Spleen (tissue), 11 donors: ENCODE results near the gene PRMT9. TPM values are rescaled to one million over a fixed set of nuclear protein-coding genes. Genes with fewer than 3 reads are reported as not detected.

Source experiments
- DNase-seq: peaks from one replicate; pipeline ENCODE4 v3.0.0-alpha.2; 2020
- H3K27ac ChIP-seq, 8 donors: fragments of 200-600 bp; sonication (generic) in 7 of 8; 1 replicate in 4 of 8; 2 replicates in 4 of 8; pipeline versions ENCODE4 v1.5.0 to v1.8.0; 2016 to 2021; ENCODE audit warnings: inconsistent platforms in 4 of 8, mild to moderate bottlenecking in 4 of 8, moderate library complexity in 1 of 8
- H3K27me3 ChIP-seq, 7 donors: fragments of 200-600 bp; sonication (generic) in 6 of 7; replicated peaks in 1 of 7; 1 replicate in 4 of 7; 2 replicates in 3 of 7; pipeline versions ENCODE4 v1.5.0 to v1.8.0; 2016 to 2021; ENCODE audit warnings: inconsistent platforms in 3 of 7, mild to moderate bottlenecking in 1 of 7
- H3K36me3 ChIP-seq, 6 donors: fragments of 200-600 bp; sonication (generic) in 5 of 6; 1 replicate in 4 of 6; 2 replicates in 2 of 6; pipeline versions ENCODE4 v1.5.0 to v1.8.0; 2016 to 2021; ENCODE audit warnings: inconsistent platforms in 2 of 6
- H3K4me1 ChIP-seq, 6 donors: fragments of 200-600 bp; sonication (generic) in 5 of 6; 1 replicate in 3 of 6; 2 replicates in 3 of 6; pipeline versions ENCODE4 v1.5.0 to v1.8.0; 2016 to 2021; ENCODE audit warnings: inconsistent platforms in 3 of 6
- H3K4me3 ChIP-seq, 8 donors: fragments of 200-600 bp; sonication (generic) in 7 of 8; 1 replicate in 4 of 8; 2 replicates in 4 of 8; pipeline versions ENCODE4 v1.5.0 to v1.8.0; 2016 to 2021; ENCODE audit warnings: inconsistent platforms in 4 of 8, mild to moderate bottlenecking in 4 of 8, moderate library complexity in 2 of 8
- H3K9me3 ChIP-seq, 8 donors: fragments of 200-600 bp; sonication (generic) in 7 of 8; 1 replicate in 4 of 8; 2 replicates in 4 of 8; pipeline versions ENCODE4 v1.5.0 to v1.8.0; 2016 to 2021; ENCODE audit warnings: inconsistent platforms in 4 of 8
- CTCF ChIP-seq, 11 experiments: fragments of 200-600 bp in 7 of 11; fragments of 450-650 bp in 4 of 11; sonication (generic) in 4 of 11; IDR thresholded peaks in 8 of 11; conservative IDR thresholded peaks in 3 of 11; 1 replicate in 7 of 11; 2 replicates in 4 of 11; pipeline versions ENCODE4 v1.4.0 to v1.8.0; 2016 to 2021; ENCODE audit warnings: antibody characterized with exemption in 11 of 11, inconsistent platforms in 4 of 11, mild to moderate bottlenecking in 1 of 11
- POLR2A ChIP-seq, 3 donors: fragments of 450-650 bp; IDR thresholded peaks; one replicate each; pipeline ENCODE4 v1.5.1; 2017; ENCODE audit warnings: antibody characterized with exemption in 3 of 3, mild to moderate bottlenecking in 1 of 3
- POLR2AphosphoS5 ChIP-seq, 3 donors: sonication (generic); formaldehyde crosslinking; IDR thresholded peaks; one replicate each; pipeline ENCODE4 v1.5.1; 2017; ENCODE audit warnings: antibody characterized with exemption in 3 of 3
- WGBS, 5 donors: extraction: QIAGEN DNeasy Blood & Tissue Kit in 3 of 5; methylation state at CpG; one replicate each; pipeline versions ENCODE4 v1.1.5 to v1.1.7; 2013 to 2018; 5-methylcytosine and 5-hydroxymethylcytosine counted together
- intact Hi-C: fragments of 100-400 bp; cut with DNase I; formaldehyde crosslinking; loops from one replicate; pipeline ENCODE4 v1.15.0; 2023; ENCODE audit warnings: low total_unique reads
- polyA plus RNA-seq, 3 donors: library from polyadenylated mRNA; stranded (reverse); fragments of 200-250 nt; gene quantifications; one replicate each; pipeline ENCODE4 v1.2.1, GENCODE V29; 2013
- total RNA-seq, 7 donors: library from RNA; depleted of rRNA in 3 of 7; stranded (reverse); fragments of >200 nt in 3 of 7; fragmentation: NEBNext Ultra II Directional in 4 of 7; extraction: Animal tissue kit (Norgen Biotek cat#: 25700) in 4 of 7; gene quantifications; one replicate each; pipeline versions ENCODE4 v1.1.0 to v1.2.1, GENCODE V29; 2016 to 2021
- donor health status: healthy with polysubstance abuse.
- donor health status: DM: no; HTN: no; CAD: no; lungs with moderate emphysema.
- donor health status: DM: no; HTN: no; CAD: no.
- donor health status: Bipolar disorder and iron deficiency.
- donor health status: healthy.
- donor health status: DM: no; HTN: no; CAD: no.
- donor health status: DM: yes; HTN: yes; CAD: no.

Gene PRMT9
- total and polyA plus RNA-seq, 10 donors = 2.9 to 11.2 (median 8.7) TPM

GRCh38 chr4:147723326-147723725 lies 39.4 kb upstream of the PRMT9 start:
- DNase-seq = no peak
- intact Hi-C loops = no loop called here
- 63 to 81% (median 73%) methylated on average over 5 of the region's 5 CpGs for WGBS, 5 donors
- Histone ChIP-seq H3K36me3 (no peaks in the 10 kb centered on the region), H3K27ac (no peak overlapping the region), H3K27me3 (no peaks in the 10 kb centered on the region), H3K9me3 (no peaks in the 10 kb centered on the region), H3K4me1 (no peaks in the 10 kb centered on the region), H3K4me3 (no peak overlapping the region)
- TF ChIP-seq POLR2A (IDR thresholded peaks at IDR 0.05) (no peak), POLR2AphosphoS5 (IDR thresholded peaks at IDR 0.05) (no peak), CTCF (IDR thresholded peaks at IDR 0.05 in 8 of 11, conservative IDR thresholded peaks at IDR 0.05 in 3 of 11) (no peak)

GRCh38 chr4:147717878-147718277 lies 33.9 kb upstream of the PRMT9 start:
- no peak for DNase-seq
- 50 to 79% (median 55%) methylated on average over 1 of the region's 1 CpG for WGBS, 5 donors
- H3K4me1 ChIP-seq = no peaks in the 10 kb centered on the region
- H3K9me3 ChIP-seq = no peaks in the 10 kb centered on the region
- TF ChIP-seq CTCF (IDR thresholded peaks at IDR 0.05 in 8 of 11, conservative IDR thresholded peaks at IDR 0.05 in 3 of 11) (no peak), POLR2AphosphoS5 (IDR thresholded peaks at IDR 0.05) (no peak), POLR2A (IDR thresholded peaks at IDR 0.05) (no peak)
- H3K27ac ChIP-seq = no peak overlapping the region
- H3K4me3 ChIP-seq = no peak overlapping the region
- H3K27me3 ChIP-seq = no peaks in the 10 kb centered on the region
- intact Hi-C loops = no loop called here
- no peaks in the 10 kb centered on the region for H3K36me3 ChIP-seq

GRCh38 chr4:147714575-147715401 lies 30.8 kb upstream of the PRMT9 start:
- no peak overlapping the region for H3K4me3 ChIP-seq
- H3K36me3 ChIP-seq = no peaks in the 10 kb centered on the region
- H3K27me3 ChIP-seq = no peaks in the 10 kb centered on the region
- TF ChIP-seq CTCF (IDR thresholded peaks at IDR 0.05 in 8 of 11, conservative IDR thresholded peaks at IDR 0.05 in 3 of 11) (no peak), POLR2A (IDR thresholded peaks at IDR 0.05) (no peak), POLR2AphosphoS5 (IDR thresholded peaks at IDR 0.05) (no peak)
- intact Hi-C loops = no loop called here
- no peaks in the 10 kb centered on the region for H3K9me3 ChIP-seq
- WGBS, 5 donors = 90 to 99% (median 94%) methylated on average over 8 of the region's 8 CpGs
- DNase-seq = no peak
- no peak overlapping the region for H3K27ac ChIP-seq
- H3K4me1 ChIP-seq = no peaks in the 10 kb centered on the region

GRCh38 chr4:147709999-147710398 lies 26.0 kb upstream of the PRMT9 start:
- 86 to 95% (median 92%) methylated on average over 5 of the region's 5 CpGs for WGBS, 5 donors
- DNase-seq = no peak
- TF ChIP-seq POLR2AphosphoS5 (IDR thresholded peaks at IDR 0.05) (no peak), CTCF (IDR thresholded peaks at IDR 0.05 in 8 of 11, conservative IDR thresholded peaks at IDR 0.05 in 3 of 11) (no peak), POLR2A (IDR thresholded peaks at IDR 0.05) (no peak)
- Histone ChIP-seq H3K9me3 (no peaks in the 10 kb centered on the region), H3K27ac (no peak overlapping the region), H3K4me1 (peaks cover 0 to 8% (median 1%) of the 10 kb centered on the region in 6 donors), H3K36me3 (no peaks in the 10 kb centered on the region), H3K4me3 (no peak overlapping the region), H3K27me3 (no peaks in the 10 kb centered on the region)
- intact Hi-C loops = loop anchor here (2.0 kb wide), 1 partner anchor 157 kb away; no protein-coding TSS in a partner anchor
